Activated T-helper 2 cell treated with anti-CD3 and anti-CD28 coated beads, Interferon-gamma antibody, Interleukin-2, Interleukin-4, amounts not matched to agents 10 μg/mL and 5 μg/mL and 100 μg/mL, durations not matched to agents 14 hours and 24 hours and 36 hours (primary cell): Measurements from ENCODE around the gene MSMO1. TPM values are rescaled to one million over a fixed set of nuclear protein-coding genes. Genes with fewer than 3 reads are reported as not detected.
A peak's percentile ranks its signal among the peaks of the same experiment; 100 is the strongest.

Source experiments
- DNase-seq: peaks from one replicate; pipeline ENCODE4 v3.0.0; 2021; ENCODE audit warnings: low spot score
- H3K27ac Mint-ChIP-seq: one replicate; pipeline ENCODE4 v1.8.0; 2021; ENCODE audit warnings: mixed read lengths
- H3K27me3 Mint-ChIP-seq: one replicate; pipeline ENCODE4 v1.8.0; 2021; ENCODE audit warnings: low read depth, mixed read lengths
- H3K36me3 Mint-ChIP-seq: one replicate; pipeline ENCODE4 v1.8.0; 2021; ENCODE audit warnings: low read depth, mixed read lengths
- H3K4me1 Mint-ChIP-seq: one replicate; pipeline ENCODE4 v1.8.0; 2021; ENCODE audit warnings: low read depth, mixed read lengths
- H3K4me3 Mint-ChIP-seq: one replicate; pipeline ENCODE4 v1.8.0; 2021; ENCODE audit warnings: low read depth, mild to moderate bottlenecking, moderate library complexity, mixed read lengths
- H3K9me3 Mint-ChIP-seq: one replicate; pipeline ENCODE4 v1.8.0; 2021; ENCODE audit warnings: mixed read lengths
- intact Hi-C: fragments of 100-400 bp; cut with micrococcal nuclease; formaldehyde crosslinking; loops from one replicate; pipeline ENCODE4 v1.15.1; 2023
- total RNA-seq: library from RNA; stranded (reverse); gene quantifications from 2 replicates; pipeline ENCODE4 v1.2.3, GENCODE V29; 2022

MSMO1 gene
- total RNA-seq, 1 donor from 2014 or later = 110 TPM

DNA sequence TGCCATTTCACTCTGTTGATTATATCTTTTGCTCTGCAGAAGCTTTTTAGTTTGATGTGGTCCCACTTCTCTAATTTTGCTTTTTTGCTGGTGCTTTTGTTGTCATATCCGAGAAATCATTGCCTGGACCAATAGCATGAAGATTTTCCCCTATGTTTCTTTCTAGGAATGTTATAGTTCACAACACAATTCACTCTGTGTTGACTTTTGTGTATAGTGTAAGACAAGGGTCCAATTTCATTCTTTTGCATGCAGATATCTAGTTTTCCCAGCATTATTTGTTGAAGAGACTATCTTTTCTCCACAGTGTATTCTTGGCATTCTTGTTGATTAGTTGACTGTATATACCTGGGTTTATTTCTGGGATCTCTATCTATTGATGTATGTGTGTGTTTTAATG, 43.1 kb downstream of the MSMO1 start:
- no peak for DNase-seq
- Mint-ChIP-seq H3K36me3 (no peaks in the 10 kb centered on the region), H3K9me3 (no peaks in the 10 kb centered on the region), H3K4me3 (no peak overlapping the region), H3K27me3 (peaks cover 38% of the 10 kb centered on the region), H3K27ac (no peak overlapping the region), H3K4me1 (peaks cover 4% of the 10 kb centered on the region)
- intact Hi-C loops = no loop called here

GRCh38 chr4:165375465-165375864, 48.0 kb downstream of the MSMO1 start:
- H3K36me3 Mint-ChIP-seq = no peaks in the 10 kb centered on the region
- H3K27ac Mint-ChIP-seq = no peak overlapping the region
- DNase-seq = no peak
- H3K27me3 Mint-ChIP-seq = peaks cover 65% of the 10 kb centered on the region
- H3K4me1 Mint-ChIP-seq = peaks cover 6% of the 10 kb centered on the region
- H3K4me3 Mint-ChIP-seq = no peak overlapping the region
- intact Hi-C loops = loop anchor here (5.0 kb wide), 1 partner anchor 43 kb away; no protein-coding TSS in a partner anchor
- no peaks in the 10 kb centered on the region for H3K9me3 Mint-ChIP-seq

DNA sequence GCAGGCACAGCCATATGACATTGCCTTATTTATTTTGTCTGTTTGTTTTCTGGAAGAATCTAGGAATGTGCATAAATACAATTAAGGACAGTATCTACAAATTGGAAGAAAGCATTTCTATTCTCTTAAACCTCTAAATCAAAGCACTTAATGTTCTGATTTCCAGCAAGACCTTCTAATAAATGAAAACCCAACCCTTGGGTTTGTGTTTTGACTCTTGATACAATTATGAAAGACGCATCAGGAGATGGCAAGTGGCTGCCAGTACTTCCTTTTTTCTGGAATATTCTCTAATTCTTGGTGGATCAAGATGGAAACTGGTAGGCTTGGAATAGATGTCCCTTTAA, 50.9 kb downstream of the MSMO1 start:
- no peaks in the 10 kb centered on the region for H3K36me3 Mint-ChIP-seq
- H3K4me1 Mint-ChIP-seq = peaks cover 6% of the 10 kb centered on the region
- no peak for DNase-seq
- H3K9me3 Mint-ChIP-seq = no peaks in the 10 kb centered on the region
- no peak overlapping the region for H3K27ac Mint-ChIP-seq
- H3K4me3 Mint-ChIP-seq = no peak overlapping the region
- intact Hi-C loops = loop anchor here (5.0 kb wide), 1 partner anchor 46 kb away; no protein-coding TSS in a partner anchor
- peaks cover 73% of the 10 kb centered on the region for H3K27me3 Mint-ChIP-seq

GRCh38 chr4:165378745-165379677, 51.5 kb downstream of the MSMO1 start, which contains the start of gene CPE:
TSS of gene CPE (plus strand) at chr4:165379008. CDS start at chr4:165379222, 214 bp downstream.
- H3K27ac Mint-ChIP-seq = no peak within 1 kb of the TSS
- peak; percentile 44 for DNase-seq
- peaks cover 6% of the 10 kb centered on the region for H3K4me1 Mint-ChIP-seq
- intact Hi-C loops = loop anchor here (5.0 kb wide), 1 partner anchor 47 kb away; no protein-coding TSS in a partner anchor
- H3K9me3 Mint-ChIP-seq = no peaks in the 10 kb centered on the region
- peak within 1 kb of the TSS; percentile 44 for H3K4me3 Mint-ChIP-seq
- no peaks in the 10 kb centered on the region for H3K36me3 Mint-ChIP-seq
- H3K27me3 Mint-ChIP-seq = peaks cover 71% of the 10 kb centered on the region

DNA sequence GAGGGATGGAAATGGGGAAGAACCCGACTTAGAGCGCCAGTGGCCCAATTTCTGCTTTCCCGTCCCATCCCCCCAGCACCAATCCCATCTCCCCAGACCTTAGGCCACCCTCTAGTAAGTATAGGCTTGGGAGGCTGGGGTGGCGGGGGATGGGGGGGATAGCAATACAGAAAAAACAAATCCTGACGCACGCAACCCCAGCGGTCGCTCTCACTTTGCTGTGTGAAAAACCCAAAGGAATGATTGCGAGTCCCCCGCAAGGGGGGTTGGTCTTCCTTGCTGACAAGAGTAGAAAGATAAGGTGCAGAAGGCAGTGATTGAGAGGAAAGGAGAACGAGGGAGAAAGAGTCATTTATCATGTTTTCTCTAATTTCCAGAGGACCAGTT, 52.2 kb downstream of the MSMO1 start:
- H3K36me3 Mint-ChIP-seq = no peaks in the 10 kb centered on the region
- no peak for DNase-seq
- no peaks in the 10 kb centered on the region for H3K9me3 Mint-ChIP-seq
- peak overlapping the region; percentile 41 for H3K4me3 Mint-ChIP-seq
- H3K4me1 Mint-ChIP-seq = peaks cover 6% of the 10 kb centered on the region
- H3K27me3 Mint-ChIP-seq = peaks cover 71% of the 10 kb centered on the region
- H3K27ac Mint-ChIP-seq = no peak overlapping the region
- intact Hi-C loops = loop anchor here (5.0 kb wide), 1 partner anchor 47 kb away; no protein-coding TSS in a partner anchor

DNA sequence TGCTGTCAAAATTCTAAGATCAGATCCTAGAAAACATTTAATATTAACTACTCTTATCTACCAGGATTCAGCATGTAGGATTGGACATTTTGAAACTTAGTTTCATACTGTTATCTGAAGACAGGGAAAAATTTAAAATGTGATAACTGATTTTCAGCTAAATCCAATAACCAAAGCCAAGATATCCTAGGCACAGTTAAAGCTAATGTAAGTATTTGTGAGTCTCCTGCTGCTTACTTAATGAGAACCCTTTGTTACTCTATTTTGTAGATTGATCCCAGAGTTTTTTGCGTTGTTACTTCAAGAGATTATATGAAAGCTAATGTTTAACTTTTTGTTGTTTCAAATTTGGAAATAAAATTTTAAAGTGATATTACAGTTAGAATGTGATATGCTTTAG, 53.3 kb downstream of the MSMO1 start:
- Mint-ChIP-seq H3K4me3 (no peak overlapping the region), H3K9me3 (no peaks in the 10 kb centered on the region), H3K4me1 (no peaks in the 10 kb centered on the region), H3K27ac (no peak overlapping the region), H3K27me3 (peaks cover 62% of the 10 kb centered on the region), H3K36me3 (no peaks in the 10 kb centered on the region)
- no peak for DNase-seq
- intact Hi-C loops = no loop called here

DNA sequence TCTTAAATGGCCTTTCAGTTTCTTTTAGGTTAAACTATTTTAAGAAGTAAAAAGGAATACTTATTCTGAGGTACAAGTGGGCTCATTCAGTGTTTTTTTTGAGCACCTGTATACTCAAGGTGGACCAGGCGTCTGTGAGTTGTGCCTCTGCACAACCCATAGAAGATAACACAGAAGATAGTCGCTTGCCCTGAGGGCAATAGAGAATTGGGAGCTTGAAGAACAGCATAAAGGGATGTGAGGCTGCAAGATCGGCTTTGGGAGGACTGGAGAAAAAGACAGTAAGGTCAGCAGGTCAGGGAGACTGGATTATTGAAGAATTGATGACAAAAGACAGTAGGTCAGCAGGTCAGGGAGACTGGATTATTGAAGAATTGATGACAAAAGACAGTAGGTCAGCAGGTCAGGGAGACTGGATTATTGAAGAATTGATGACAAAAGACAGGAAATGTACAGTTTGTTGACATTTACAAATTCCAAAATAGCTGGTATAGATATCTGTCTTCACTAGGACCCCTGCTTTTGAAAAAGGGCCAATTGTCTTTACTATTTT, 54.4 kb downstream of the MSMO1 start:
- Mint-ChIP-seq H3K36me3 (no peaks in the 10 kb centered on the region), H3K4me3 (no peak overlapping the region), H3K9me3 (no peaks in the 10 kb centered on the region), H3K4me1 (no peaks in the 10 kb centered on the region), H3K27me3 (peaks cover 57% of the 10 kb centered on the region), H3K27ac (no peak overlapping the region)
- intact Hi-C loops = no loop called here
- no peak for DNase-seq

DNA sequence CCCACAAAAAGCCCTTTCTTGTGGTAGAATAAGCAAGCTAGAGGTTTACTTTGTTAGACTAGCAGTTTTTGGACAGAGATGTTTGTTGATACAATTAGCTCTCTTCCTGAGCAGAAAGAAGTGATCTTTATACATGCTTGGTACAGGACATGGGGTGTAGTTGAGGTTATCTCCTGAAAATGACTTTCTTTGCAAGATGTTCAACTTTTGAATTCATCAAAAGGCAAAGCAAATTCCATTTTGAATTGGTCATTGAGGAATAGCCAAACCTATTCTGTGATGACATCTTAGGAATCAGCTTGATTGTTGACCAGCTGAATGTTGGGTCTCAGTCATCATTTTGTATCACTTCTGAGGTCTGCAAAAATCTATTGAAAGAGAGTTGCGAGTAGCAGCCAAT, 55.2 kb downstream of the MSMO1 start:
- H3K4me3 Mint-ChIP-seq = no peak overlapping the region
- no peak for DNase-seq
- peaks cover 57% of the 10 kb centered on the region for H3K27me3 Mint-ChIP-seq
- H3K4me1 Mint-ChIP-seq = no peaks in the 10 kb centered on the region
- intact Hi-C loops = no loop called here
- no peaks in the 10 kb centered on the region for H3K9me3 Mint-ChIP-seq
- H3K36me3 Mint-ChIP-seq = no peaks in the 10 kb centered on the region
- H3K27ac Mint-ChIP-seq = no peak overlapping the region

DNA sequence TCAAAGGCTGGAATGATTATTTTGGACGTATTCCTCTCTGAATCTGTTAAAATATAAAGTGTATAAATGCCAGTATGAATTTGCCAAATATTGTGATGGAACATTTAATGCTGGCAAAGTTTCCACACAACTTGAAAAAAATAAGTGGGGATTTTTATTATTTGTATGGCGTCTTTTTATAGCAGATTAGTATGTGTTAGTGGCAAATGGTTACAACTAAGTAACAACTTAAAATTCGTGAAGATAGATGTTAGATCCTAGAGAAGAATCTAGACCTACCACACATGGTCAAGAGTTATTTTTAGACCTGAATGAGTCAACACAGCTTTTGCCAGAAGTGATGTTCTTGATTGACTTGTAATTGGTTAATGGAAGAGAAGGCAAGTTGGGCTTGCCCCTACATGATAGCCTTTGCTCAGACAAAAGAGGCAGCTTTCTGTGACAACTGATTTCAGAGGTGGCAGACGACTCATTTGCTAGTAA, 56.2 kb downstream of the MSMO1 start:
- H3K4me3 Mint-ChIP-seq = no peak overlapping the region
- H3K27ac Mint-ChIP-seq = no peak overlapping the region
- no peak for DNase-seq
- no peaks in the 10 kb centered on the region for H3K9me3 Mint-ChIP-seq
- H3K4me1 Mint-ChIP-seq = no peaks in the 10 kb centered on the region
- H3K36me3 Mint-ChIP-seq = no peaks in the 10 kb centered on the region
- intact Hi-C loops = no loop called here
- peaks cover 49% of the 10 kb centered on the region for H3K27me3 Mint-ChIP-seq

GRCh38 chr4:165384186-165384585, 56.7 kb downstream of the MSMO1 start:
- intact Hi-C loops = no loop called here
- H3K36me3 Mint-ChIP-seq = no peaks in the 10 kb centered on the region
- no peaks in the 10 kb centered on the region for H3K4me1 Mint-ChIP-seq
- H3K9me3 Mint-ChIP-seq = no peaks in the 10 kb centered on the region
- no peak overlapping the region for H3K4me3 Mint-ChIP-seq
- H3K27ac Mint-ChIP-seq = no peak overlapping the region
- DNase-seq = no peak
- peaks cover 45% of the 10 kb centered on the region for H3K27me3 Mint-ChIP-seq

DNA sequence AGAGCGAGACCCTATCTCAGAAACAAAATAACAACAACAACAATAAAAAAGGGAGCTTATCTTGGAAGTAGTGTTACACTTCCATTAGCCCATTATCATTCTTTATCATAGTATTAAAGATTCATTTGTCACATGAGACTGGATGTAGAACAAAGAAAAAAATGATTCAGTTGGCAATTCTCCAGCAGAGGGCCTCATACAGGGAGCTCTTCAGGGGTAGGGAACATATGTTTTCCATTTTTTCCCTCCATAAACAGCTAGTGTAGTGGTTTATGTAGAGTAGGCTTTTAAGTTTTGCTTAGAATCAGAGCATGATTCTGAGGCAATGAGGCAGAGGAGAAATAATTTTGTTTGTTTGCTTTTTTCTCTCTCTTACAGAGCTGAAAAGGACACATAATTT, 57.1 kb downstream of the MSMO1 start:
- Mint-ChIP-seq H3K27me3 (peaks cover 44% of the 10 kb centered on the region), H3K4me3 (no peak overlapping the region), H3K27ac (no peak overlapping the region), H3K9me3 (no peaks in the 10 kb centered on the region), H3K36me3 (no peaks in the 10 kb centered on the region), H3K4me1 (no peaks in the 10 kb centered on the region)
- intact Hi-C loops = no loop called here
- no peak for DNase-seq

- Mint-ChIP-seq H3K4me1 (no peaks in the 10 kb centered on the region), H3K27ac (no peak overlapping the region), H3K27me3 (peaks cover 40% of the 10 kb centered on the region), H3K9me3 (no peaks in the 10 kb centered on the region), H3K4me3 (no peak overlapping the region), H3K36me3 (no peaks in the 10 kb centered on the region)
- DNase-seq = no peak
- intact Hi-C loops = no loop called here
Observed at GRCh38 chr4:165385126-165385525, 57.7 kb downstream of the MSMO1 start.

DNA sequence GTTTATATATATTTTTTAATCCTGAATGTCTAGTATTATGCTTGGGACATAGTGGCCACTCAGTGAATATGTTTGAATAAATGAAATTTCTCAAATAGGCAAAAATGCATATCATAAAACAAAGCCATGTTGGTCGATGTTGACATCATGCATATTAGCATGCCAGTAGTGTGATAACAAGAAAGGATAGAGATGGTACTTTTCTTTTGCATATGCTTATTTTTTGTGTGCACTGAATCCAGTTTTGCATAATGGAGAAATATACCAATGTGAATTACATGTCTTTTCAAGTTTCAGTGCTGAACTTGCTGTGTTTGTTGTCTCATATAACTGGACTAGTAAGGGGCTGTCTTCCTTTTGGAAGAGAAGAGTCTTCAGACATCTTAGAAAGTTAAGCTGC, 58.9 kb downstream of the MSMO1 start:
- intact Hi-C loops = no loop called here
- no peaks in the 10 kb centered on the region for H3K36me3 Mint-ChIP-seq
- no peaks in the 10 kb centered on the region for H3K4me1 Mint-ChIP-seq
- H3K9me3 Mint-ChIP-seq = no peaks in the 10 kb centered on the region
- no peak overlapping the region for H3K27ac Mint-ChIP-seq
- no peak overlapping the region for H3K4me3 Mint-ChIP-seq
- H3K27me3 Mint-ChIP-seq = peaks cover 35% of the 10 kb centered on the region
- DNase-seq = no peak
